Fibroblast of lung (primary cell): ENCODE measurements around the gene FSTL4. TPM values are rescaled to one million over a fixed set of nuclear protein-coding genes. Genes with fewer than 3 reads are reported as not detected.

ENCODE experiments used
- DNase-seq, 2 donors: peaks; one replicate each; pipeline versions ENCODE4 v3.0.0 to v3.0.0-alpha.2; 2010; ENCODE audit warnings: low read depth in 2 of 2
- H2AFZ ChIP-seq: 2 replicates; pipeline ENCODE4 v1.5.1; 2012; ENCODE audit warnings: low read length, control low read depth, inconsistent platforms
- H3K27ac ChIP-seq: 2 replicates; pipeline ENCODE4 v1.5.1; 2011; ENCODE audit warnings: low read length, control low read depth; ENCODE audit not compliant: insufficient read depth
- H3K27me3 ChIP-seq: 2 replicates; pipeline ENCODE4 v1.5.1; 2011; ENCODE audit warnings: mild to moderate bottlenecking, low read length; ENCODE audit not compliant: control insufficient read depth, insufficient read depth
- H3K36me3 ChIP-seq: 2 replicates; pipeline ENCODE4 v1.5.1; 2011; ENCODE audit warnings: low read length; ENCODE audit not compliant: control insufficient read depth, insufficient read depth
- H3K4me1 ChIP-seq: 2 replicates; pipeline ENCODE4 v1.5.1; 2011; ENCODE audit warnings: low read length; ENCODE audit not compliant: control insufficient read depth, insufficient read depth; ENCODE audit errors: extremely low read depth
- H3K4me2 ChIP-seq: 2 replicates; pipeline ENCODE4 v1.5.1; 2011; ENCODE audit warnings: low read length, control low read depth; ENCODE audit not compliant: insufficient read depth; ENCODE audit errors: extremely low read depth
- H3K4me3 ChIP-seq, 4 experiments: fragments of 200-600 bp in 1 of 4; sonication (generic) in 1 of 4; replicated peaks in 1 of 4; 2 replicates each; pipeline ENCODE4 v1.5.1; 2011 to 2016; ENCODE audit warnings: low read length in 4 of 4, low read depth in 3 of 4, mild to moderate bottlenecking in 3 of 4, control low read depth in 2 of 4, inconsistent platforms in 1 of 4, mixed read lengths in 1 of 4; ENCODE audit not compliant: insufficient read depth in 1 of 4; ENCODE audit errors: control extremely low read depth in 1 of 4
- H3K79me2 ChIP-seq: 2 replicates; pipeline ENCODE4 v1.5.1; 2012; ENCODE audit warnings: mild to moderate bottlenecking, low read length, inconsistent platforms; ENCODE audit not compliant: control insufficient read depth, insufficient read depth
- H3K9ac ChIP-seq: 2 replicates; pipeline ENCODE4 v1.5.1; 2011; ENCODE audit warnings: mild to moderate bottlenecking, low read length, control low read depth; ENCODE audit not compliant: insufficient read depth
- H3K9me3 ChIP-seq: 2 replicates; pipeline ENCODE4 v1.5.1; 2012; ENCODE audit warnings: low read depth, low read length; ENCODE audit not compliant: control insufficient read depth, insufficient read depth
- H4K20me1 ChIP-seq: 2 replicates; pipeline ENCODE4 v1.5.1; 2011; ENCODE audit warnings: low read length; ENCODE audit not compliant: control insufficient read depth, insufficient read depth; ENCODE audit errors: extremely low read depth
- EZH2 ChIP-seq: IDR thresholded peaks from 2 replicates; pipeline ENCODE4 v1.5.1; 2012; ENCODE audit warnings: low read length, control low read depth, mild to moderate bottlenecking; ENCODE audit errors: missing control alignments
- polyA plus RNA-seq, 2 donors: library from polyadenylated mRNA; depleted of rRNA in 1 of 2; stranded (reverse) in 1 of 2; unstranded in 1 of 2; fragments of >200 nt; gene quantifications; 2 replicates each; pipeline ENCODE4 v1.2.1, GENCODE V29; 2011 to 2012; ENCODE audit warnings: missing spikeins in 1 of 2
- total RNA-seq: library from RNA; depleted of rRNA; stranded (reverse); fragments of >200 nt; gene quantifications from 2 replicates; pipeline ENCODE4 v1.2.1, GENCODE V29; 2014
- TF ChIP-seq, protein P1 (sequence below), 2 donors: IDR thresholded peaks in 1 of 2; conservative IDR thresholded peaks in 1 of 2; 1 replicate in 1 of 2; 2 replicates in 1 of 2; pipeline ENCODE4 v1.5.1; 2011 to 2012; ENCODE audit warnings: low read length in 2 of 2, control low read depth in 1 of 2, inconsistent platforms in 1 of 2, low read depth in 1 of 2, mild to moderate bottlenecking in 1 of 2

The FSTL4 gene
- total and polyA plus RNA-seq, 2 donors (not counting 1 experiment from before 2014, with no cell fraction given): 0.17 to 0.33 TPM

DNA sequence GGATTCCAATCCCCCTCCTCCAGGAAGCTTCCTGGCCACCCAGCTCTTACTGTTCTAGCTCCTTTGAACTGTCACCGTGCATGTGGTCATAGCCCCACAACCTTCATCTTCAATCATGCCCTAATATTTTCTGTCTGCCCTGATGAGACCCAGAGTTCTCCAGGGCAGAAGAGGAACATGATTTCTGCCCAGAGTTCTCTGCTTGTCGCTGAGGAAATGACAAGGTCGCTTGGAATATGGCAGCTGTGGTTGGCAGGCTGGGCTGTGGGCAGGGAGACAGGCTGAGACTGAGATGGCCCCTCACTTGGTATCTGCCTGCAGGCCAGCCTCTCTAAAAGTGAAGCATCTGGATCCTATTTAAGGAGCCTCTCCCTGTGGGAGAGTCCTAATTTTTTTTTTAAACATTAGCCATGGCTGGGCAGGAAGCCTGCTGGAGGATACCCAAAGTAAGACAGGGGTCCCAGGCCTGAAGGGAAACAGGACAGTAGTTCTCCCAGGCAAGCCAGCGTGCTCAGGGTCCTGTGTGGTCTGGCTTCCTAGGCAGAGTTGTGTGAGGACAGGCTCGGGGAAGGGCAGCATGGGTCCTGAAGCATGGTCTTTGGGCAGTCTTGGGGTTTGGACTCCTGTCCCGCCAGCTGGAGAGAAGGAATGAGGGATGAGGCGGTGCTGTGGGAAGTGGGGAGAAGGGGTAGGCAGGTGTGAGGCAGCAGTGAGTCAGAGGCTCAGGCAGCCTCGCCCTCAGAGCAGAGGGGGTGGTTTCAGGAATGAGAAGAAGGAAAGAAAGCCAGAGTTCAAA, 242.1 kb downstream of the FSTL4 start:
- Histone ChIP-seq H3K4me1 (no peaks in the 10 kb centered on the region), H3K4me2 (no peak overlapping the region), H3K36me3 (no peaks in the 10 kb centered on the region), H3K9me3 (no peaks in the 10 kb centered on the region), H4K20me1 (no peaks in the 10 kb centered on the region), H3K27me3 (peaks cover 3% of the 10 kb centered on the region), H3K79me2 (no peaks in the 10 kb centered on the region), H3K9ac (no peak overlapping the region), H2AFZ (no peak overlapping the region), H3K4me3 (no peak overlapping the region), H3K27ac (no peak overlapping the region)
- DNase-seq: peak in 1 of 2 donors; percentile 18
- no peak for TF ChIP-seq EZH2
- TF ChIP-seq, protein P1, sequence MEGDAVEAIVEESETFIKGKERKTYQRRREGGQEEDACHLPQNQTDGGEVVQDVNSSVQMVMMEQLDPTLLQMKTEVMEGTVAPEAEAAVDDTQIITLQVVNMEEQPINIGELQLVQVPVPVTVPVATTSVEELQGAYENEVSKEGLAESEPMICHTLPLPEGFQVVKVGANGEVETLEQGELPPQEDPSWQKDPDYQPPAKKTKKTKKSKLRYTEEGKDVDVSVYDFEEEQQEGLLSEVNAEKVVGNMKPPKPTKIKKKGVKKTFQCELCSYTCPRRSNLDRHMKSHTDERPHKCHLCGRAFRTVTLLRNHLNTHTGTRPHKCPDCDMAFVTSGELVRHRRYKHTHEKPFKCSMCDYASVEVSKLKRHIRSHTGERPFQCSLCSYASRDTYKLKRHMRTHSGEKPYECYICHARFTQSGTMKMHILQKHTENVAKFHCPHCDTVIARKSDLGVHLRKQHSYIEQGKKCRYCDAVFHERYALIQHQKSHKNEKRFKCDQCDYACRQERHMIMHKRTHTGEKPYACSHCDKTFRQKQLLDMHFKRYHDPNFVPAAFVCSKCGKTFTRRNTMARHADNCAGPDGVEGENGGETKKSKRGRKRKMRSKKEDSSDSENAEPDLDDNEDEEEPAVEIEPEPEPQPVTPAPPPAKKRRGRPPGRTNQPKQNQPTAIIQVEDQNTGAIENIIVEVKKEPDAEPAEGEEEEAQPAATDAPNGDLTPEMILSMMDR (conservative IDR thresholded peaks at IDR 0.05 in 1 of 2, IDR thresholded peaks at IDR 0.05 in 1 of 2; ENCODE audit: low read depth in 1 of 2, low read length in 2 of 2): no peak

DNA sequence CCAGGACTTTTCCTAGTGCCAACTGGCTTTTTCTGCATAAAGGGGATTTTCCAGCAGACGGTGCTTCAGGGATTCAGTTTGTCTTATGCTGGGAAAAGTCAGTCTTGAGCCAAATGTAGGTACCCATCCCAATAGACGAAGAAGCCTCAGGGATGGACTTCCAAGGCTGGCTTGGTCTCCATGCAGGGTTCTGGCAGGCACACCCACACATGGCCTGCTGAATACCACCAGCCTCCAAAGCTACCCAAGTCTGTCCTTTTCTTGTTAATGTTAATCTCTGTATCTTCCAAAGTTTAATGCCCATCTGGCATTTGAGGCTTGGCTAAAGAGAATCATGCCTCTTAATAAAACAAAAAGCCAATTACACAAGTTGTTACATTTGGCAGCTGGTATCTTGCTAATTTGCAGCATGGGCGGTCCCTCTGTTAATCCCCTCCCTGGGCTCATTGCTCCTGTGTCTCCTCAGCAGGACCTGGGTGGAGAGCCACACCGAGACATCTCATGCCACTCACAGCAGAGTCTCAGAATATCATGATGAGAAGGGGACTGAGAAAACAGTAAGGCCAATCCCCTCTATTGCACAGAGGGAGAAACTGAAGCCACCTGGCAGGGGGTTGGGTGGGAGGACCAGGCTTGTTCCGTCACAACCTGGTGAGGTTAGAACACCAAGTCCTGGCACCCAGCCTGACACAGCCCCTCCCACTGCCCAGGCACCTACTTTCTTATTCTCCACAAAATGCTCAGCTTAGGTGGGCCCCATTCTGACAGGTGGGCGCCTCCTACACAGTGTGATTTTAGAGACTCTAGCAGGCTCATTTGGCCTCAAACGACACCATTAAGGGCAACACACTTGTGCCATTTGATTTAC, 243.2 kb downstream of the FSTL4 start:
- Histone ChIP-seq H3K27ac (no peak overlapping the region), H3K4me2 (no peak overlapping the region), H3K4me3 (no peak overlapping the region), H3K36me3 (no peaks in the 10 kb centered on the region), H2AFZ (no peak overlapping the region), H4K20me1 (no peaks in the 10 kb centered on the region), H3K9me3 (no peaks in the 10 kb centered on the region), H3K27me3 (peaks cover 3% of the 10 kb centered on the region), H3K9ac (no peak overlapping the region), H3K79me2 (no peaks in the 10 kb centered on the region), H3K4me1 (no peaks in the 10 kb centered on the region)
- no peak for DNase-seq
- TF ChIP-seq, protein P1 (conservative IDR thresholded peaks at IDR 0.05 in 1 of 2, IDR thresholded peaks at IDR 0.05 in 1 of 2; ENCODE audit: low read depth in 1 of 2, low read length in 2 of 2): no peak
- no peak for TF ChIP-seq EZH2

DNA sequence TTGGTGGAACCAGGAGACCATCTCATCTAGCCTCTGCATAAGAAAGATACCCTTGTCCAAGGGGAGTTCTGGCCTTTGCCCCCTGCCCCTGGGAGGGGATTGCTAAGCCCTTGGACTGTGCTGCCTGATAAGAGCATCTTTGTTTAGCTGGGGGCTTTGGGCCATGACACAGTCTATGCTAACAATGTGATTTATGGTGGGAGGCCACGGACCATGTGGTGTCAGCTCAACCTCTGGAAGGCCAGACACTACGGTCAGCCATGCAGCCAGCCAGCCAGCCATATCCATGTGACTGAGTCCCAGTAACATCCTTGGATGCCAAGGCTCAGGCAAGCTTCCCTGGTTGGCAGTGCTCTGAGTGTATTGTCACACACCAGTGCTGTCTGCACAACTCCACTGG, 244.4 kb downstream of the FSTL4 start:
- Histone ChIP-seq H3K9me3 (no peaks in the 10 kb centered on the region), H3K36me3 (no peaks in the 10 kb centered on the region), H4K20me1 (no peaks in the 10 kb centered on the region), H3K79me2 (no peaks in the 10 kb centered on the region), H3K27me3 (peaks cover 3% of the 10 kb centered on the region), H2AFZ (no peak overlapping the region), H3K27ac (no peak overlapping the region), H3K9ac (no peak overlapping the region), H3K4me1 (no peaks in the 10 kb centered on the region), H3K4me2 (no peak overlapping the region), H3K4me3 (no peak overlapping the region)
- TF ChIP-seq EZH2: no peak
- no peak for DNase-seq
